CD4-positive, alpha-beta T cell treated with Interleukin-17A for 1 hour (primary cell): ENCODE data around the gene SLC25A13.

Source experiments
- DNase-seq: peaks from one replicate; pipeline ENCODE4 v3.0.0-alpha.2; 2020

The SLC25A13 gene

GRCh38 chr7:96287559-96287958, 34.3 kb downstream of the SLC25A13 start:
- no peak for DNase-seq

- no peak for DNase-seq
Observed at GRCh38 chr7:96287132-96287531, 34.8 kb downstream of the SLC25A13 start.

GRCh38 chr7:96285579-96285978, 36.3 kb downstream of the SLC25A13 start:
- DNase-seq, result peak; percentile 76

GRCh38 chr7:96284835-96285234, 37.1 kb downstream of the SLC25A13 start:
- DNase-seq, result no peak

- DNase-seq, result no peak
Observed at GRCh38 chr7:96284240-96284639, 37.7 kb downstream of the SLC25A13 start.

GRCh38 chr7:96282835-96283234, 39.1 kb downstream of the SLC25A13 start:
- DNase-seq, result no peak

- DNase-seq, result no peak
Observed at GRCh38 chr7:96277921-96278320, 44.0 kb downstream of the SLC25A13 start.

- no peak for DNase-seq
Observed at GRCh38 chr7:96276019-96276418, 45.9 kb downstream of the SLC25A13 start.

GRCh38 chr7:96273716-96274115, 48.2 kb downstream of the SLC25A13 start:
- DNase-seq, result no peak

- no peak for DNase-seq
Observed at GRCh38 chr7:96269246-96269994, 52.5 kb downstream of the SLC25A13 start.

GRCh38 chr7:96266580-96266979, 55.3 kb downstream of the SLC25A13 start:
- DNase-seq, result no peak

- DNase-seq, result no peak
Observed at GRCh38 chr7:96266015-96266414, 55.9 kb downstream of the SLC25A13 start.

GRCh38 chr7:96253964-96254363, 67.9 kb downstream of the SLC25A13 start:
- DNase-seq, result no peak

- DNase-seq, result no peak
Observed at GRCh38 chr7:96253441-96253840, 68.5 kb downstream of the SLC25A13 start.

GRCh38 chr7:96250776-96251361, 71.0 kb downstream of the SLC25A13 start:
- DNase-seq, result no peak

- DNase-seq, result no peak
Observed at GRCh38 chr7:96248405-96248804, 73.5 kb downstream of the SLC25A13 start.

GRCh38 chr7:96246919-96247318, 75.0 kb downstream of the SLC25A13 start:
- DNase-seq, result no peak

- no peak for DNase-seq
Observed at GRCh38 chr7:96244992-96245292, 77.0 kb downstream of the SLC25A13 start.

GRCh38 chr7:96244244-96244991, 77.5 kb downstream of the SLC25A13 start:
- DNase-seq, result no peak

GRCh38 chr7:96243241-96243640, 78.7 kb downstream of the SLC25A13 start:
- DNase-seq, result no peak

- no peak for DNase-seq
Observed at GRCh38 chr7:96241855-96242254, 80.0 kb downstream of the SLC25A13 start.

GRCh38 chr7:96238976-96239766, 82.7 kb downstream of the SLC25A13 start:
- no peak for DNase-seq

- no peak for DNase-seq
Observed at GRCh38 chr7:96238474-96238873, 83.4 kb downstream of the SLC25A13 start.
